Osteocyte (in vitro differentiated cells): ENCODE data around the gene WFDC9. TPM values are rescaled to one million over a fixed set of nuclear protein-coding genes. Genes with fewer than 3 reads are reported as not detected.
"Not testable (repeated sequence)": the region's sequence is repeated elsewhere in the genome, so short reads cannot be mapped to it uniquely, and the experiment has no call there.

Experiments
- DNase-seq: peaks from one replicate; pipeline ENCODE4 v3.0.0; 2021; ENCODE audit warnings: mixed read lengths; ENCODE audit not compliant: unreplicated experiment; ENCODE audit errors: extremely low spot score
- H3K27ac Mint-ChIP-seq: one replicate; pipeline ENCODE4 v1.8.0; 2021; ENCODE audit warnings: mild to moderate bottlenecking, mixed read lengths; ENCODE audit not compliant: unreplicated experiment
- H3K27me3 Mint-ChIP-seq: one replicate; pipeline ENCODE4 v1.8.0; 2021; ENCODE audit warnings: mixed read lengths; ENCODE audit not compliant: unreplicated experiment
- H3K36me3 Mint-ChIP-seq: one replicate; pipeline ENCODE4 v1.8.0; 2021; ENCODE audit warnings: mixed read lengths; ENCODE audit not compliant: unreplicated experiment
- H3K4me1 Mint-ChIP-seq: one replicate; pipeline ENCODE4 v1.8.0; 2021; ENCODE audit warnings: mixed read lengths; ENCODE audit not compliant: unreplicated experiment
- H3K4me3 Mint-ChIP-seq: one replicate; pipeline ENCODE4 v1.8.0; 2021; ENCODE audit warnings: mild to moderate bottlenecking, moderate library complexity, mixed read lengths; ENCODE audit not compliant: unreplicated experiment
- H3K9me3 Mint-ChIP-seq: one replicate; pipeline ENCODE4 v1.8.0; 2021; ENCODE audit warnings: mixed read lengths; ENCODE audit not compliant: unreplicated experiment
- CTCF ChIP-seq: fragments of 200-600 bp; sonication (generic); IDR thresholded peaks from 2 replicates; pipeline ENCODE4 v1.5.0; 2021; ENCODE audit warnings: antibody characterized with exemption, mild to moderate bottlenecking, moderate library complexity
- total RNA-seq: library from RNA; stranded (reverse); gene quantifications from 2 replicates; pipeline ENCODE4 v1.2.1, GENCODE V29; 2021

The WFDC9 gene
- total RNA-seq, 1 donor from 2014 or later = not detected

- TF ChIP-seq CTCF = no peak
These were observed 55.2 kb downstream of the WFDC9 start for GRCh38 chr20:45575931-45576330.

GRCh38 chr20:45569650-45570049 lies 61.4 kb downstream of the WFDC9 start:
- not testable (repeated sequence) for H3K9me3 Mint-ChIP-seq, H3K4me3 Mint-ChIP-seq, DNase-seq, H3K27me3 Mint-ChIP-seq, H3K4me1 Mint-ChIP-seq, H3K27ac Mint-ChIP-seq, H3K36me3 Mint-ChIP-seq

More at GRCh38 chr20:45575931-45576330, 55.2 kb downstream of the WFDC9 start:
- H3K4me3 Mint-ChIP-seq = no peak overlapping the region
- no peaks in the 10 kb centered on the region for H3K9me3 Mint-ChIP-seq
- peaks cover 8% of the 10 kb centered on the region for H3K27me3 Mint-ChIP-seq
- no peaks in the 10 kb centered on the region for H3K4me1 Mint-ChIP-seq
- no peak overlapping the region for H3K27ac Mint-ChIP-seq
- DNase-seq = no peak
- H3K36me3 Mint-ChIP-seq = no peaks in the 10 kb centered on the region

- H3K36me3 Mint-ChIP-seq = no peaks in the 10 kb centered on the region
- DNase-seq = no peak
- no peaks in the 10 kb centered on the region for H3K9me3 Mint-ChIP-seq
- H3K27ac Mint-ChIP-seq = no peak overlapping the region
- H3K27me3 Mint-ChIP-seq = no peaks in the 10 kb centered on the region
- TF ChIP-seq CTCF = no peak
- no peak overlapping the region for H3K4me3 Mint-ChIP-seq
- H3K4me1 Mint-ChIP-seq = no peaks in the 10 kb centered on the region
These were observed 66.3 kb downstream of the WFDC9 start for GRCh38 chr20:45564760-45565276.

Other genes with a start within 250 kb of the WFDC9 start
- 37.4 and 37.7 TPM in 2 replicates for gene DBNDD2, start 223.0 kb downstream of the WFDC9 start, total RNA-seq
- gene PIGT, start 215.1 kb downstream of the WFDC9 start, total RNA-seq = 137 and 140 TPM in 2 replicates
- gene WFDC2, start 161.5 kb downstream of the WFDC9 start, total RNA-seq = not detected in 2 replicates
- gene SPINT3, start 115.7 kb downstream of the WFDC9 start, total RNA-seq = not detected in 2 replicates
- not detected in 2 replicates for gene WFDC6, start 91.8 kb downstream of the WFDC9 start, total RNA-seq
- gene EPPIN, start 83.9 kb downstream of the WFDC9 start, total RNA-seq = not detected in 2 replicates
- gene WFDC8, start 52.0 kb downstream of the WFDC9 start, total RNA-seq = not detected in 2 replicates
- gene WFDC10A, start 1.5 kb downstream of the WFDC9 start, total RNA-seq = not detected in 2 replicates
- gene WFDC11, start 39.0 kb upstream of the WFDC9 start, total RNA-seq = not detected in 2 replicates
- gene WFDC13, start 70.8 kb upstream of the WFDC9 start, total RNA-seq = not detected in 2 replicates
- not detected in 2 replicates for gene WFDC10B, start 73.7 kb upstream of the WFDC9 start, total RNA-seq
- not detected in 2 replicates for gene SPINT4, start 91.1 kb upstream of the WFDC9 start, total RNA-seq
- 0.91 TPM in 1 of 2 replicates, not detected in the other for gene WFDC3, start 160.6 kb upstream of the WFDC9 start, total RNA-seq
- gene DNTTIP1, start 160.7 kb upstream of the WFDC9 start, total RNA-seq = 23.2 and 30.0 TPM in 2 replicates
- gene UBE2C, start 181.4 kb upstream of the WFDC9 start, total RNA-seq = 21.3 and 21.9 TPM in 2 replicates
- 1.2 TPM in 1 of 2 replicates, not detected in the other for gene TNNC2, start 196.0 kb upstream of the WFDC9 start, total RNA-seq
- gene SNX21, start 202.5 kb upstream of the WFDC9 start, total RNA-seq = 24.4 and 25.6 TPM in 2 replicates
- gene ACOT8, start 226.1 kb upstream of the WFDC9 start, total RNA-seq = 23.6 and 23.9 TPM in 2 replicates
- 3.9 and 4.4 TPM in 2 replicates for gene ZSWIM3, start 226.3 kb upstream of the WFDC9 start, total RNA-seq
- gene ZSWIM1, start 249.9 kb upstream of the WFDC9 start, total RNA-seq = 12.6 and 13.3 TPM in 2 replicates